Gastrocnemius medialis (tissue), 4 donors: Measurements from ENCODE around the gene DHRS7B.

Experiments
- CTCF ChIP-seq, 5 experiments: fragments of 450-650 bp in 3 of 5; fragments of 200-600 bp in 2 of 5; sonication (generic) in 2 of 5; IDR thresholded peaks in 4 of 5; conservative IDR thresholded peaks in 1 of 5; 1 replicate in 4 of 5; 2 replicates in 1 of 5; pipeline ENCODE4 v1.5.1; 2016 to 2019; ENCODE audit warnings: antibody characterized with exemption in 5 of 5, mild to moderate bottlenecking in 3 of 5, moderate library complexity in 3 of 5
- POLR2A ChIP-seq, 2 donors: fragments of 450-650 bp; IDR thresholded peaks; one replicate each; pipeline ENCODE4 v1.6.1; 2017; ENCODE audit warnings: antibody characterized with exemption in 2 of 2, mild to moderate bottlenecking in 2 of 2, moderate library complexity in 2 of 2

GRCh38 chr17:21146362-21147015 lies 19.7 kb downstream of the DHRS7B start:
- TF ChIP-seq CTCF (IDR thresholded peaks at IDR 0.05 in 4 of 5, conservative IDR thresholded peaks at IDR 0.05 in 1 of 5): no peak
- no peak for TF ChIP-seq POLR2A (IDR thresholded peaks at IDR 0.05)
